K562 (cell line): ENCODE measurements around the gene SIDT2. TPM values are rescaled to one million over a fixed set of nuclear protein-coding genes. Genes with fewer than 3 reads are reported as not detected.

Experiments used
- ATAC-seq: fragments of 200-7000 bp; cut with Tn5 transposase; 3 replicates; pipeline ENCODE4 v1.9.1; 2020; ENCODE audit warnings: moderate library complexity
- BruUV-seq: library from RNA; stranded (reverse); fragments of 400-500 nt; replicated peaks from 2 replicates; lab custom pipeline; 2021; lab: Mats Ljungman, UMichigan
- CTCF ChIA-PET: fragments of 300-600 bp; formaldehyde crosslinking; extraction: SDS; loops from one replicate; lab custom pipeline; 2021; ENCODE audit warnings: low intra/inter-chr PET ratio; lab: Yijun Ruan, JAX
- POLR2A ChIA-PET: fragments of 300-600, 350-650 bp; sonication (Branson Sonifier 250); formaldehyde crosslinking; extraction: SDS; loops from one replicate; lab custom pipeline; 2021; ENCODE audit warnings: antibody characterized with exemption, inconsistent platforms; lab: Yijun Ruan, JAX
- DNase-seq, 4 experiments: peaks; one replicate each; pipeline versions ENCODE4 v3.0.0 to v3.0.0-alpha.2; 2011 to 2018; ENCODE audit warnings: low spot score in 3 of 4, mixed read lengths in 3 of 4; ENCODE audit errors: extremely low read depth in 1 of 4
- FAIRE-seq: peaks from 2 replicates; lab custom pipeline; 2011; peaks lifted over from hg19 to GRCh38; lab: Jason Lieb, UNC
- H2AFZ ChIP-seq: 2 replicates; pipeline ENCODE4 v1.6.0; 2011; ENCODE audit warnings: low read depth, low read length, control low read depth, inconsistent platforms
- H3K27ac ChIP-seq: fragments of 200-600 bp; 3 replicates; pipeline ENCODE4 v1.8.0; 2011; ENCODE audit warnings: low read depth, mild to moderate bottlenecking, control low read depth, inconsistent platforms, low read length, moderate library complexity, mixed read lengths; ENCODE audit errors: extremely low read depth
- H3K27me3 ChIP-seq, 2 experiments: fragments of 300-600 bp in 1 of 2; 2 replicates in 1 of 2; 3 replicates in 1 of 2; pipeline versions ENCODE4 v1.6.0 to v1.8.0; 2011; ENCODE audit warnings: inconsistent platforms in 2 of 2, low read length in 2 of 2, mild to moderate bottlenecking in 1 of 2, mixed read lengths in 1 of 2, moderate library complexity in 1 of 2; ENCODE audit not compliant: control insufficient read depth in 2 of 2, insufficient read depth in 2 of 2
- H3K36me3 ChIP-seq: fragments of 300-600 bp; 3 replicates; pipeline ENCODE4 v1.8.0; 2011; ENCODE audit warnings: mild to moderate bottlenecking, low read length, inconsistent platforms; ENCODE audit not compliant: control insufficient read depth, insufficient read depth
- H3K4me1 ChIP-seq, 2 experiments: fragments of 200-600 bp in 1 of 2; replicated peaks in 1 of 2; 2 replicates in 1 of 2; 3 replicates in 1 of 2; pipeline versions ENCODE4 v1.5.1 to v1.8.0; 2011; ENCODE audit warnings: inconsistent platforms in 2 of 2, low read length in 2 of 2, mild to moderate bottlenecking in 1 of 2, mixed read lengths in 1 of 2, moderate library complexity in 1 of 2; ENCODE audit not compliant: control insufficient read depth in 2 of 2, insufficient read depth in 2 of 2
- H3K4me2 ChIP-seq: 2 replicates; pipeline ENCODE4 v1.6.1; 2011; ENCODE audit warnings: low read length, control low read depth, inconsistent platforms, mixed read lengths; ENCODE audit not compliant: insufficient read depth
- H3K4me3 ChIP-seq: fragments of 200-600 bp; sonication (generic), shearing (Covaris generic); 2 replicates; pipeline ENCODE4 v1.5.1; 2016; ENCODE audit warnings: control low read depth, inconsistent platforms
- H3K79me2 ChIP-seq: fragments of 200-600 bp; 3 replicates; pipeline ENCODE4 v1.8.0; 2011; ENCODE audit warnings: low read length, inconsistent platforms; ENCODE audit not compliant: control insufficient read depth, insufficient read depth
- H3K9ac ChIP-seq, 2 experiments: 2 replicates each; pipeline versions ENCODE4 v1.6.0 to v1.6.1; 2011; ENCODE audit warnings: low read depth in 2 of 2, low read length in 2 of 2, control low read depth in 1 of 2, inconsistent platforms in 1 of 2, mild to moderate bottlenecking in 1 of 2, mixed read lengths in 1 of 2; ENCODE audit not compliant: insufficient read depth in 1 of 2
- H3K9me1 ChIP-seq: one replicate; pipeline ENCODE4 v1.6.0; 2011; ENCODE audit warnings: inconsistent platforms, mild to moderate bottlenecking, low read length, moderate library complexity; ENCODE audit not compliant: control insufficient read depth, insufficient read depth
- H3K9me3 ChIP-seq: replicated peaks from 2 replicates; pipeline ENCODE4 v1.5.1; 2011; ENCODE audit warnings: low read depth, low read length, inconsistent platforms; ENCODE audit not compliant: control insufficient read depth, insufficient read depth
- H4K20me1 ChIP-seq: replicated peaks from 2 replicates; pipeline ENCODE4 v1.6.1; 2011; ENCODE audit warnings: low read length, inconsistent platforms, mixed read lengths; ENCODE audit not compliant: control insufficient read depth, insufficient read depth
- EGR1 ChIP-seq: fragments of 450-650 bp; conservative IDR thresholded peaks from 2 replicates; pipeline ENCODE4 v1.6.1; 2017; ENCODE audit warnings: mild to moderate bottlenecking
- HSF4 ChIP-seq: fragments of 250-450 bp; sonication (Bioruptor Pico); IDR thresholded peaks from 2 replicates; pipeline ENCODE4 v2.1.2; 2022; ENCODE audit warnings: mild to moderate bottlenecking, moderate library complexity, borderline replicate concordance
- MYC ChIP-seq, 2 experiments: fragments of 250-450 bp in 1 of 2; sonication (Bioruptor Pico) in 1 of 2; IDR thresholded peaks; 2 replicates each; pipeline versions ENCODE4 v1.5.1 to v1.6.1; 2012 to 2021; ENCODE audit warnings: low read depth in 2 of 2, borderline replicate concordance in 1 of 2, improper control_type of control experiment in 1 of 2, low read length in 1 of 2, mild to moderate bottlenecking in 1 of 2, moderate library complexity in 1 of 2
- POLR2A ChIP-seq: fragments of 450-650 bp; conservative IDR thresholded peaks from 2 replicates; pipeline ENCODE4 v1.6.1; 2016
- ZNF696 ChIP-seq: fragments of 250-450 bp; sonication (Bioruptor Pico); conservative IDR thresholded peaks from 2 replicates; pipeline ENCODE4 v1.4.0; 2020; ENCODE audit warnings: mild to moderate bottlenecking, moderate library complexity
- ZNF717 ChIP-seq: fragments of 250-450 bp; sonication (Bioruptor Pico); IDR thresholded peaks from 2 replicates; pipeline ENCODE4 v1.5.0; 2021
- WGBS: fragments of 100-300 bp; shearing (Covaris generic); methylation state at CpG from one replicate; pipeline ENCODE4 v1.1.6; 2016; ENCODE audit warnings: low coverage, mixed read lengths; ENCODE audit not compliant: insufficient coverage; ENCODE audit errors: missing lambda C conversion rate; 5-methylcytosine and 5-hydroxymethylcytosine counted together
- in situ Hi-C: fragments of 300-500 bp; cut with MboI; formaldehyde crosslinking; loops from 4 replicates; pipeline ENCODE4 v1.15.0; 2018; ENCODE audit warnings: inconsistent platforms, mixed read lengths
- intact Hi-C: fragments of 100-400 bp; cut with micrococcal nuclease; formaldehyde crosslinking; loops from 2 replicates; pipeline ENCODE4 v1.14.2; 2022
- polyA plus RNA-seq, 8 experiments: library from polyadenylated mRNA; depleted of rRNA in 4 of 8; stranded (reverse) in 5 of 8; unstranded in 3 of 8; fragments of >200 nt; fragmentation: Nextera tagmentation in 2 of 8; fragmentation: Illumina TruSeq in 1 of 8; extraction: Ambion mirVana in 2 of 8; extraction: Trizol in 1 of 8; gene quantifications; 2 replicates each; pipeline versions ENCODE4 v1.2.1 to v1.2.3, GENCODE V29; 2011 to 2014; ENCODE audit warnings: inconsistent platforms in 1 of 8, missing spikeins in 1 of 8
- total RNA-seq, 7 experiments: library from RNA; depleted of rRNA in 6 of 7; stranded (reverse); fragments of >200 nt in 6 of 7; fragmentation: Illumina TruSeq in 2 of 7; extraction: Trizol in 2 of 7; gene quantifications; 2 replicates each; pipeline versions ENCODE4 v1.2.1 to v1.2.3, GENCODE V29; 2011 to 2021; ENCODE audit warnings: low replicate concordance in 1 of 7

The SIDT2 gene
- total and polyA plus RNA-seq, 9 of the 15 experiments (the other 6 are each of a cell fraction or from before 2014, with no cell fraction given), result 2.4 to 20.2 (median 6.5) TPM

GRCh38 chr11:117170210-117170609 lies 8.3 kb upstream of the SIDT2 start:
- Histone ChIP-seq H3K27me3 (no peaks in the 10 kb centered on the region), H3K4me3 (no peak overlapping the region), H2AFZ (no peak overlapping the region), H3K4me2 (no peak overlapping the region; the same call in 1 of the 2 replicates), H3K36me3 (peaks cover 62% of the 10 kb centered on the region), H4K20me1 (peaks cover 14% of the 10 kb centered on the region; the same call in 1 of the 2 replicates), H3K79me2 (peaks cover 4% of the 10 kb centered on the region; the same call in 1 of the 3 replicates), H3K9ac (no peak overlapping the region), H3K9me1 (no peaks in the 10 kb centered on the region), H3K9me3 (no peaks in the 10 kb centered on the region), H3K4me1 (peaks cover 26 to 34% of the 10 kb centered on the region in 2 experiments), H3K27ac (no peak overlapping the region; the same call in 2 of the 3 replicates)
- in situ Hi-C loops (no loop called here), intact Hi-C loops (no loop called here)
- no peak for TF ChIP-seq MYC (IDR thresholded peaks at IDR 0.05; ENCODE audit: low read depth, low read length)
- no peak for TF ChIP-seq MYC (CRISPR knock-in tag; IDR thresholded peaks at IDR 0.05; ENCODE audit: borderline replicate concordance, low read depth)
- 0 out of 2 replicates have a peak, but pooled peaks have one; percentile 16 for TF ChIP-seq POLR2A
- no peak for TF ChIP-seq HSF4 (CRISPR knock-in tag)
- no peak for TF ChIP-seq ZNF696 (CRISPR knock-in tag)
- TF ChIP-seq ZNF717 (CRISPR knock-in tag), result no peak
- TF ChIP-seq EGR1, result peak; percentile 62
- CTCF ChIA-PET, result interaction anchor here (0.6 kb wide), 1 partner anchor 129 kb away, joined by 4 read pairs; no protein-coding TSS in a partner anchor
- POLR2A ChIA-PET, result interaction anchor here (0.6 to 1.8 kb wide), 4 partner anchors 10 to 23 kb away, joined by 4 to 7 read pairs (median 4); no protein-coding TSS in a partner anchor
- DNase-seq (no peak), ATAC-seq (no peak), FAIRE-seq (peak; percentile 44)
- 82% methylated on average over 9 of the region's 9 CpGs for WGBS
- no TSS peak for BruUV-seq
